Caki2 (cell line): ENCODE data around the gene TRIM37. TPM values are rescaled to one million over a fixed set of nuclear protein-coding genes. Genes with fewer than 3 reads are reported as not detected.
A peak's percentile ranks its signal among the peaks of the same experiment; 100 is the strongest.
"Not testable (repeated sequence)": the region's sequence is repeated elsewhere in the genome, so short reads cannot be mapped to it uniquely, and the experiment has no call there.

Experiments used
- DNase-seq: peaks from one replicate; pipeline ENCODE4 v3.0.0-alpha.2; 2015; ENCODE audit warnings: low read depth
- in situ Hi-C: cut with HindIII; loops from 2 replicates; pipeline ENCODE4 v1.10.0; 2016; ENCODE audit warnings: low sequenced_read_pairs, low pct_unique_long_range_greater_than_20kb, mixed read lengths
- total RNA-seq: library from RNA; depleted of rRNA; stranded (reverse); fragments of >200 nt; shearing (Covaris generic); gene quantifications from 2 replicates; pipeline ENCODE4 v1.2.3, GENCODE V29; 2014; ENCODE audit warnings: low replicate concordance; rRNA removed

The TRIM37 gene, protein sequence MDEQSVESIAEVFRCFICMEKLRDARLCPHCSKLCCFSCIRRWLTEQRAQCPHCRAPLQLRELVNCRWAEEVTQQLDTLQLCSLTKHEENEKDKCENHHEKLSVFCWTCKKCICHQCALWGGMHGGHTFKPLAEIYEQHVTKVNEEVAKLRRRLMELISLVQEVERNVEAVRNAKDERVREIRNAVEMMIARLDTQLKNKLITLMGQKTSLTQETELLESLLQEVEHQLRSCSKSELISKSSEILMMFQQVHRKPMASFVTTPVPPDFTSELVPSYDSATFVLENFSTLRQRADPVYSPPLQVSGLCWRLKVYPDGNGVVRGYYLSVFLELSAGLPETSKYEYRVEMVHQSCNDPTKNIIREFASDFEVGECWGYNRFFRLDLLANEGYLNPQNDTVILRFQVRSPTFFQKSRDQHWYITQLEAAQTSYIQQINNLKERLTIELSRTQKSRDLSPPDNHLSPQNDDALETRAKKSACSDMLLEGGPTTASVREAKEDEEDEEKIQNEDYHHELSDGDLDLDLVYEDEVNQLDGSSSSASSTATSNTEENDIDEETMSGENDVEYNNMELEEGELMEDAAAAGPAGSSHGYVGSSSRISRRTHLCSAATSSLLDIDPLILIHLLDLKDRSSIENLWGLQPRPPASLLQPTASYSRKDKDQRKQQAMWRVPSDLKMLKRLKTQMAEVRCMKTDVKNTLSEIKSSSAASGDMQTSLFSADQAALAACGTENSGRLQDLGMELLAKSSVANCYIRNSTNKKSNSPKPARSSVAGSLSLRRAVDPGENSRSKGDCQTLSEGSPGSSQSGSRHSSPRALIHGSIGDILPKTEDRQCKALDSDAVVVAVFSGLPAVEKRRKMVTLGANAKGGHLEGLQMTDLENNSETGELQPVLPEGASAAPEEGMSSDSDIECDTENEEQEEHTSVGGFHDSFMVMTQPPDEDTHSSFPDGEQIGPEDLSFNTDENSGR
- total RNA-seq: 17.9 and 58.4 TPM in 2 replicates

DNA sequence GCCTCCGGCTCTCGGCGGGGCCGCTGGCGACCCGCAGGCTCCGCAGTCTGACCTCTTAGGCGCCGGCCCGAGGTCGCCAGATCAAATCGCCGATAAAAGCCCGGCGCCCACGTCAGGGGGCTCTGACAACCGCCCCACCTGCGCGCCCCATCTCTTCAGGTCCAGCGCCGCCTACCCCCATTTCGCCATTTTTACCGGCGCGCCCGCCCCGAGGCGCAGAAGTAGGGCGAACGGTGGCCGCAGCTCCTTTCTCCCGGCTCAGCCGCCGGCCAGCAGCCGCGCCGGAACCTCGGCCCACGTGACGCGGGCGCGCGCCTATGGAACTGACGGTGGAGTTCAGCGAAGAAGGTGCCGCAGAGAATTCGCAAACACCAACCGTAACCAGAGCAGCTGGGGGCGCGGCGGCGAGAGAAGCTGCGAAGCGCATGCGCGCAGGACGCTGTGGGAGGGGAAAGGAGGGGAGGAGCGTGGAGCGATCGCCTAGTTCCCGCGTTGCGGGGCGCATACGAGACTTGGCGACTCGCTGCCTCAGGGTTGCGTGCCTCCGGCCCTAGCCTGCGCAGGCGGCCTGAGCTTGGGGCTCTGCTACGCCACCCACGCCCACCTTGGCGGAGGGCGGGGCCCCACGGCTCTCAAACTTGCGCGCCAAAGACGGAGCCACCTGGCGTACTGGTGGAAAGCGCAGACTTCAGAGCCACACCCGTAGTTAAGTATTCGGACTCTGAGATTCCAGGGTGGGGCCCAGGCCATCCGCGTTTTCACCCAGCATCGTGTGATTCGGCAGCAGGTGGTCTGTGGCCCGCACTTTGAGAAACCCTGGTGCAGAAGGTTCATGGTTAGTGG lies at the start of gene TRIM37:
TRIM37 (minus strand) TSS at position 418 of the 843 bp plus-strand sequence. CDS start 419 bp downstream, outside the sequence.
- DNase-seq: peak; percentile 100
- in situ Hi-C loops: no loop called here

DNA sequence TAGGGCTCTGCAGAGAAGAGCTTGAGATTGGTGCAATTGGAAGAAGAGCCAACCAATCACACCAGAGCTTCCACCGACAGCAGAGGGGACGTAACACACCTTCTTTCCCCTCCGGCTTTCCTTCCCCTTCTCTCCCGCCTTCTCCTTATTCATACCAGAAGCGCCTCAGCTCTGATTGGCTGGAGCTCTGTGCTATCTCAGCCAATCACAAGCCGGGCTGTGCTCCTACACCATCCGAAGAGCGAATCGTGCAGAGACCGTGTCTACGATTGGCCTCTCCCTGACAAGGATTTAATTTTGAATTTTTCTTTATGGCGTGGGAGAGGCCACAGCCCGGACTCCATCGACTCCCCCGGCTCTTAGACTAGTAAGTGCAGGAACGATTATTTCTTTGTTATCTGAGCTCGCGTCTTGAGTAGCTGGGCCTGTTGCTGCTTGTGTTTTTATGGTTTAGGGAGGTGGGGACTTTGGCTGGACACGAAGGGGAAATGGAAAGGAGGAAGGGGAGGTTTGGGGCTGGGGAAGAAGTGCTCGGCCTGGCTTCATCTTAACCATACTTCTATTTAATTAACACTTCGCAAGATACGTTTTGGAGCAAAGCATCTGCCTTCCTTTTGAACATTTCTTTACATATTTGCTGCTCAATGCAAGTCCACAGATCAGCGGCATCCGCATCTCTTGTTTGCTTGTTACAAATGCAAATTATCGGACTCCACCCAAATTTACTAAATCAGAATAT lies 48.9 kb upstream of the TRIM37 start, which contains the start of gene PRR11:
PRR11 (plus strand) TSS at position 308 of the 739 bp plus-strand sequence. CDS start 14,007 bp downstream, outside the sequence.
- in situ Hi-C loops: no loop called here
- peak; percentile 100 for DNase-seq

DNA sequence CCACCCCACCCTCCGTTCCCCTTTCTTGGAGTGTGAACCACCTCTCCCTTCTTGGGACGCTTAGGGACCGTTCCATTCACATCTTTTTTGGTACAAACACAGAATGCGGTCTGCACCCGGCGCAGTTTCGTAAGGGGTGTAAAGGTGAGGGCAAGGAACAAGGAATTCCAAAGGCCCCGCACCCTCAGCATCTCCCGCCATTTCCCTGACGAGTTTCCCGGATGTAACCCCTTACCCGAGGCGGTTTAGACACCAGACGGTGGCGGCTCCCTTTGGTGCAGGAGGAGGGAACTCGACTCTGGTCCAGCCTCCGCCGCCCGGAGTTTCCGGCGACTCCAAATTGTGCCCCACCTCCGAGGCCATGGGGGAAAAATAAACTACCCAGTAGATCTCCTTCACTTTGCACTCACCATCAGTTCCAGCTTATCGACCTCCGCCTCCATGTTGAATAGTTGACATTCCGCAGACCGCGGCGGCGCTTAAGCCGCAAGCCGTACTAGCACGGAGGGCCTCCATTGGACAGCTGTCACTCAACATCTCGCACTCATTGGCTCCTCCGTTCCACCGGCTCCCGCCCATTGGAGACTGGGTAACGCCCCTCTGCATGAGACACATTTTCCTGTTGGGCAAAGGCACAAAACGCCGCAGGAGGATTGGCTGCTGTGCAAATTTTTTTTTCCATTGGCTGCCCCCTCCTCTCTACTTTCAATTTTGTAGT lies 48.2 kb upstream of the TRIM37 start, which contains the start of gene SKA2:
SKA2 (minus strand) TSS at position 466 of the 718 bp plus-strand sequence; CDS start at position 443, 23 bp downstream.
- no peak for DNase-seq
- in situ Hi-C loops: no loop called here

DNA sequence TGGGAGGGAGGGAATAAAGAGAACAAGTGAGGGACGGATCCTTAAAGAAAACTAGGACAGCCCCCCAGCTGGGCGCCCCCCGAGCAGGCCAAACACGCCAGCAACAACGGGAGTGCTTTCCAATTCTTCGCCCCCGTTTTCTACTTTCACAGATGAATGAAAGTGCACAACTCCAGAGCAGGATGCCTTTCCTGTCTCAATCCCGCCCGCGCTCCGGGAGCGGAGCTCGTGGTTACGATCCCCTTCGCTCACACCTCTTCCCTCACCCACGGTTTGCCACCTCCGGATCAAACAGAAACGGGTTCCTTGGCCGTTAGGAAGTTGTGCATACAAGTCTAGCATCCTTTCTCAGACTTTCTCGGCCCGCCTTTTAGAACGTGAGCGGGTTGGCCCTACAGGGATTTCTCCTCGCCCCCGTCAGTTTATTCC lies 47.6 kb upstream of the TRIM37 start:
- DNase-seq: peak; percentile 58
- in situ Hi-C loops: no loop called here

DNA sequence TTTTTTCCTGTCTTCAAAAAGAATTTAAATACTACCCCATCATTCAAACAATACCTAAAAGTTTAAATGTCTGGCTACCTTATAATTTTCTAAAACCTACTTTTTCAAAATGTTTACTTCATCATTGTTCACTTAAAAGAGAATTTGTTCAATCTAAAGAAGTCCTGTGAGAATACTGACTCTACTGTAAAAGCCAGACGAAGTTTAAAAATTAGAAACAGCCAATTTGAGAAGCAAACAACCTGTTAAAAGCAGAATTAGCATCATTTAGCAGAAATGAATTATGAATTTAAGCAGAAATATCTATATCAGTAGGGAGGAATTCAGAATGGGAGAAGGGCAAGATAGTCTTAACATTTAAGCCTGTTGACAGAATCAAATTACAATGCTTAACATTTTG lies 46.2 kb upstream of the TRIM37 start:
- DNase-seq: no peak

DNA sequence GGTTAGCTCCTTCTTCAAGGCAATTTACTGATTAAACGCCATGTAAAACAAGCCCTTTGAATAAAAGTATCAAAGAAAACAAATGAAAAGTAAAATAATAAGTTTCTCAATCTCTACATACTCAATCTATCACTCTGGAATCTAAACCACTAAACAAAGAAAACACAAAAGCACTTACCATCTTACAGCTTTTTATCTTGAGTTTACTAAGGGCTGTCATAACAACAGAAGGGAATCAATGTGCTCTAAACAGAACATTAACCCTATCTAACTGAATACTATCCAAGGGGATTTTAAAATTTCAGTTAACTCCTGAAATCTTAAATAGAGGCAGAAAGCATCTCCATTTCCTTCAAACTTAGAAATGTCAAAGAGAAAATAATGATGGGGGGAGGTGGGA lies 44.9 kb upstream of the TRIM37 start:
- no peak for DNase-seq
- in situ Hi-C loops: no loop called here

More for the DNA sequence above, 46.2 kb upstream of the TRIM37 start:
- in situ Hi-C loops: no loop called here

DNA sequence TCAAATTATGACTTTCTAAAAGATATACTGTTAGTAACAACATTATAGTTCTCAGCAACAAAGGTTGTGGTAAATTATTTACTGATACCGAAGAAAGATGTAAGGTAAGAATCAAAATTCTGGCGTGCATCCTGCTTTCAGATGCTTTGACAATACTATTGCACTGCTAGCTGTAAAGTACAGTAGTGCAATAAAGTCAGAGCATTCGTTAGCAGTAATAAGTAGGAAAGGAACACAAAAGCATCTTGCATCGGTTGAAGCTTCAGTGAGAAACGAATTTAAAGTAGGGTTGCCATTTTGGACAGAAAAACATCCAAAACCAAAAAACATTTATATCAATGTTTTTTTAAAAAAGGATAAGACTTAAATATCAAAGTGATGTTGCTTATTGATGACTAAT lies 44.3 kb upstream of the TRIM37 start:
- no peak for DNase-seq
- in situ Hi-C loops: no loop called here

DNA sequence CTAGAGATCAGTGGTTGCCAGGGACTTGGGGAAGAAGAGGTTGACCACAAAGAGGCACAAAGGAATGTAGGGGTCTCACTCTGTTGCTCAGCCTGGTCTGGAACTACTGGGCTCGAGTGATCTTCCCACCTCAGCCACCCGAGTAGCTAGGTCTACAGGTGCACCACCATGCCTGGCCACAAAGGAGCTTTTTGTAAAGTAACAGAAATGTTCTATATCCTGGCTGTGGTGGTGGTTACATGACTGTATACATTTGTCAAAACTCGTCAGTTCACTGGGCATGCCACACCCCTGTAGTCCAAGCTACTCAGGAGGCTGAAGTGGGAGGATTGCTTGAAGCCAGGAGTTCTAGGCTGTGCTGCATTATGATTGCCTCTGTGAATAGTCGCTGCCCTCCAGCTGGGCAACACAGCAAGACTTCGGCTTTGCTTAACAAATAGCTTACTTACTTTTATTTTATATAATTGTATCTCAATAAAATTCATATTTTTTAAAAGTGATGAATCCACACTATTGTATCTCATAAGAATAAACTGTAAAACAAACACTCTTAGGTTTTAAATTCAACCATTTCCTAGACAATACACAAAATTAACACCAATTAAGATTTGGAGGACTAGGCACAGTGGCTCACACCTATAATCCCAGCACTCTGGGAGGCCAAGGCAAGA lies 43.3 kb upstream of the TRIM37 start:
- no peak for DNase-seq
- in situ Hi-C loops: no loop called here

DNA sequence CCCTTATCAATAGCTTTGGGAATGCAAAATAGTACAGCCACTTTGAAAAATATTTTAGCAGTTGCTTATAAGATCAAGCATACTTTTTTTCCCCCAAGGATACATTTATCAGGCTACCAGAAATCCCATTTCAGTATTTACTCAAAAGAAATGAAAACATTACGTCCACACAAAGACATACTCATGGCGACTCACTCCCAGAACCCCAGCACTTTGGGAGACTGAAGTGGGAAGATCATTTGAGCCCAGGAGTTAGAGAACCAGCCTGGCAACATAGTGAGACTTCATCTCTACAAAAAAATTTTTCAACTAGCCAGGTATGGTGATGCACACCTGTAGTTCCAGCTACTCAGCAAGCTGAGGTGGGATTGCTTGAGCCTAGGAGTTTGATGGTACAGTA lies 42.4 kb upstream of the TRIM37 start:
- in situ Hi-C loops: no loop called here
- no peak for DNase-seq

DNA sequence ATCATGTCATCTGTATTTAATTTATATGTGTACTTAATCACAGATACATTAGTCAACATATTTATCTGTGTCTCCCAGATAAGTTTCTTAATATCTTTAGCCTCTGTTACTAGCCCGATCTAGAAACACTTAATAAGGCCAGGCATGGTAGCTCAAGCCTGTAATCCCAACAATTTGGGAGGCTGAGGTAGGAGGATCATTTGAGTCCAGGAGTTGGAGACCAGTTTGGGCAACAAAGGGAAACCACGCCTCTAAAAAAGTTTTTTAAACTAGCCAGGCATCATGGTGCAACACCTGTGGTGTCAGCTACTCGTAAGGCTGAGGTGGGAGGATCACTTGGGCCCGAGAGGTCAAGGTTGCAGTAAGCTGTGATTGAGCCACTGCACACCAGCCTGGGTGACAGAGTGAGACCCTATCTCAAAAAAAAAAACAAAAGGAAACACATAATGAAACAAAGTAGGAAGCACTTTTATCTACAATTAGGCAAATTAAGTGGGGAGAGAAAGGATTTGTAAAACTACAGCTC lies 39.0 kb upstream of the TRIM37 start:
- no peak for DNase-seq
- in situ Hi-C loops: no loop called here

DNA sequence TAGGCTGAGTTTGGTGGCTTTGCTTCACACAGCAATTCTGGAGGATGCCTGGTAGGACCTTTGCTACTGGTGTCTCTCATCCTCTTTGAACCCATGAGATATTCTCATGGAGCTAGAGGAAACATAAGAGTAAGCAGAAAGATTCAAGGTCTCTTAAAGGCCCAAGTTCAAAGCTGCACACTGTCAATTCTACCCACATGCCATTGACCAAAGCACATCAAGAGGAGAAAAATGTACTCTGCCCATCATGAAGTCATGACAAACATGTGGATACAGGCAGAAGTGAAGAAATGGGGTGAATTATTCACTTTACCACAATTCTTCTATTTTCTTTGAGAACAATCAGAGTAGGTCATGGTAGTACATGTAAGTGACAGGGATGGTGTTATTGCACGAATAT lies 35.2 kb upstream of the TRIM37 start:
- in situ Hi-C loops: no loop called here
- DNase-seq: no peak

DNA sequence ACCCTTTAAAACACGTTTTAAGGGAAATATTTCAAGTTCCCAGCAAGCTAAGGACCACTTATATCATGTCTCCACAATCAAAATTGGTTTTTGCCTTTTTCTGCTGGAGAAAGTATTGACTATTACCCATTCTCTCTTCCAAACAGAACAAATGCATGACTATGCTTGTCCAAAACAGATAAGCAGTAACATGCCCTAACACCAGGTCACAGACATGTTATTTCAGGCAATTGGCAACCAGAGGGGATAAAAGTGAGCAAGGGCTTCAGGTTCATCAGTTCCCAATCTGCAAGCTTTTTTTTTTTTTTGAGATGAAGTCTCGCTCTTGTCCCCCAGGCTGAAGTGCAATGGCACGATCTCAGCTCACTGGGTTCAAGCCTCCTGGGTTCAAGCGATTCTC lies 33.3 kb upstream of the TRIM37 start:
- no peak for DNase-seq
- in situ Hi-C loops: no loop called here

DNA sequence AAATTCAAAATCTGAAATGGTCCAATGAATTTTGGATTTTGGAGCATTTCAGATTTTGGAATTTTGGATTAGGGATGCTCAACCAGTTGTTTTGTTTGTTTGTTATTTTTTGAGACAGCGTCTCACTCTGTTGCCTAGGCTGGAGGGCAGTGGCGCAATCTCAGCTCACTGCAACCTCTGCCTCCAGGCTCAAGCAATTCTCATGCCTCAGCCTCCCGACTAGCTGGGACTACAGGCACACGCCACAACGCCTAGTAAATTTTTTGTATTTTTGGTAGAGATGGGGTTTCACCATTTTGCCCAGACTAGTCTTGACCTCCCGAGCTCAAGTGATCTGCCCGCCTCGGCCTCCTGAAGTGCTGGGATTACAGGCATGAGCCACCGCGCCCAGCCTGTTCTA lies 31.7 kb upstream of the TRIM37 start:
- DNase-seq, in situ Hi-C loops: not testable (repeated sequence)

DNA sequence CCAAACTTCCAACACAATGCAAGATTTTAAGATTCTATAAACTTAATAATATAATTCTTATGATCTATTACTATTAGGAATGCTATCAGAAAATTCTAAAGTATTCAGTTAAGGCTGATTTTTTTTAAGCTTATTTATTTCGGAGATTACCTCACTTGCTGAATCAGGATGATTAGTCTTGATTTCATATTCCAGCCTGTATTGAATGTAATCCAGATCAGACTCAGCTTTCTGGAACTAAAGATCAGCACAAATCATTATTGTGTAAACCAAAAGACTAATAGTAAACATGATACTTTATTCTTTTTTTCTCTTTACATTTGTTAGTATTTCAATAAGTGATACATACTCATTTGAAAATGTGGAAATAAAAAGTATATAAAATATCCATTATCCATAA lies 24.5 kb upstream of the TRIM37 start:
- in situ Hi-C loops: no loop called here
- no peak for DNase-seq

DNA sequence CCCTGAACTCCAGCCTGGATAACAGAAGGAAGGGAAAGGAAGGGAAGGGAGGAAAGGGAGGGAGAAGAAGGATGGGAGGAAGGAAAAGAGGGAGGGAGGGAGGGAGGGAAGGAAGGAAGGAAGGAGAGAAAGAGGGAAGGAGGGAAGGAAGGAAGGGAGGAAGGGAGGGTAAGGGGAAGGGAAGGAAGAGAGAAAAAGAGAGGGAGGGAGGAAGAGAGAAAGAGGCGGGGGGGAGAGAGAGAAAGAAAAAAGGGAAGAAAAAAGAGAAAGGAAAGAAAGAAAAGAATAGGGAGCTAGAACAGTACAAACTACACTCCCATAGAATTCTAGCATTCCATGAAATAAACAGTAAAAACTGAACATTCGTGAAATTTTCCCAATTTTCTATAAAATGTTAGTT lies 23.1 kb upstream of the TRIM37 start:
- in situ Hi-C loops: no loop called here
- no peak for DNase-seq

DNA sequence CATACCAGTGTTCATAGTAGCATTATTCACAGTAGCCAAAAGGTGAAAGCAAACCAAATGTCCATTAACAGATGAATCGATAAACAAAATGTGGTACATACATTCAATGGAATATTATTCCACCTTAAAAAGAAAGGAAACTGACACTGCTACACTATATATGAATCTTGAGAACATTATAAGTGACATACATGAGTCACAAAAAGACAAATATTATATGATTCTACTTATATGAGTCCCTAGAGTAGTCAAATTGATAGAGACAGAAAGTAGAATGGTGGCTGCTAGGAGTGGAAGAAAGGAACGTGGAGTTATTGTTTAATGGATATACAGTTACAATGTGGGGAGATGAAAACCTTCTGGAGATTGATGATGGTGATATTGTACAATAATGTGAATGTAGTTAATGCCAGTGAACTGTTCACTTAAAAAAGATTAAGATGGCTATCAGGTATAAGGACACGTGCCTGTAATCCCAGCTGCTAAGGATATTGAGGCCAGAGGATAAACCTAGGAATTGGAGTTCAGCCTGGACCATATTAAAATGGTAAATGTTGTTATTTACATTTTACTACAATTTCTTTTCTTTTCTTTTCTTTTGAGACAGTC lies 20.2 kb upstream of the TRIM37 start:
- DNase-seq: no peak
- in situ Hi-C loops: no loop called here
